GM19239 (cell line): ENCODE results near the gene NRXN3.
"Not testable (repeated sequence)": the region's sequence is repeated elsewhere in the genome, so short reads cannot be mapped to it uniquely, and the experiment has no call there.

Experiments
- DNase-seq: peaks from one replicate; pipeline ENCODE4 v3.0.0; 2011; ENCODE audit warnings: low spot score; ENCODE audit not compliant: insufficient read length
- FAIRE-seq: peaks from 2 replicates; lab custom pipeline; 2011; peaks lifted over from hg19 to GRCh38; lab: Jason Lieb, UNC

Gene NRXN3

GRCh38 chr14:79064214-79064613 is 894.0 kb downstream of the NRXN3 start:
- FAIRE-seq (no peak), DNase-seq (no peak)

GRCh38 chr14:79074510-79074909 is 904.3 kb downstream of the NRXN3 start:
- FAIRE-seq (no peak), DNase-seq (no peak)

DNA sequence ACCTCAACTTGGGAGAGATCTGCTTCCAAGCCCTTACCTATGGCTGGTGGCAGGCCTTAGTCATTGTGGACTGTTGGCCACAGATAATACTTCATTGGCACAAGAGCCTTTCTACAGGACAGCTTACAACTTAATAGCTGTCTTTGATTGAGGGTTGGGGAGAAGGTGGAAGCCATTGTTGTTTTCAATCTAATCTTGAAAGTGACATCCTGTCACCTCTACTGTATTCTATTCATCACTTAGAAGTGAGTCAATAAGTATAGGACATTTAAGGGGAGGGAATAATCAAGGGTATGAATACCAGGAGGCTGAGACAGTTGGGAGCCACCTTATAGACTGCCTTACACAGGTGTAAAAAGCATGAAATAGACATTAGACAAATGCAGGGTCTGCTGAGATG is 906.3 kb downstream of the NRXN3 start:
- DNase-seq = no peak
- no peak for FAIRE-seq

- DNase-seq (no peak), FAIRE-seq (no peak)
Measured at GRCh38 chr14:79077096-79077495, 906.9 kb downstream of the NRXN3 start.

DNA sequence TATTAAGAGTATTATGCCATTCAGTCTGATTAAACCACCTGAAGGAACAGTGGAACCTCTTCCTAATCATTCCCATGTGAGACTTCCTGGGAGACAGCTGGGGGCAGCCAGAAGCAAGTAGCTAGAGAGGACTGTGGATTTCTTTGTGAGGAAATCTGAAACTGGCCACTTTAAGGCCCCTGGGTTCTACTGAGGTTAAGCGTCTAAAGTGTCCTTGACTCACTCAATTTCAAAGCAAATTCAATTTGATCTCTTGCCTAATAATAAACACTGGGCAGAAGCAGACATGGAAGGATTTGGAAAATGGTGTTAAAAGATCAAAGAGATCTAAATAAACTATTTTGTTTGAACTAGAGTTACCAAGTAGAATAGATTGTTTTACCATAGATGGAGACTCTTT is 909.9 kb downstream of the NRXN3 start:
- FAIRE-seq = no peak
- DNase-seq = no peak

- no peak for DNase-seq
- no peak for FAIRE-seq
Measured at GRCh38 chr14:79082883-79083282, 912.7 kb downstream of the NRXN3 start.

DNA sequence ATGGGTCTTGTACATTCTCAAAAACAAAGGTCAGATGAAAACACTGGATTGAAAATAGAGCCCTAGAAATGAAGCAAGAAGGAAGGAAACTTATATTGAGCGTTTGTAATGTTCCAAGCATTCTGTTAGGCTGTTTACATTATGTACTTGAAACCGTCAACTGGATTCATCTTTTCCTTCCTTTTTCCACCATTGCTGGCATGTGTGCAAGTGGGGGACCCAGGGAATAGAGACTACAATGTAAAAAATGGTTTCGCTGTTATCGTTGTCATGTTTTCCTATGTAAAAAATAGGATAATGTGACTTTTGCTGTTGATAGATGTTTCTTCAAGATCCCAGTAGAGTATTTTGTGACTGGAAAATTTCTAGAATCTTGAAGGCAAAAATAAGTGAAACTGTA is 913.2 kb downstream of the NRXN3 start:
- FAIRE-seq = no peak

DNA sequence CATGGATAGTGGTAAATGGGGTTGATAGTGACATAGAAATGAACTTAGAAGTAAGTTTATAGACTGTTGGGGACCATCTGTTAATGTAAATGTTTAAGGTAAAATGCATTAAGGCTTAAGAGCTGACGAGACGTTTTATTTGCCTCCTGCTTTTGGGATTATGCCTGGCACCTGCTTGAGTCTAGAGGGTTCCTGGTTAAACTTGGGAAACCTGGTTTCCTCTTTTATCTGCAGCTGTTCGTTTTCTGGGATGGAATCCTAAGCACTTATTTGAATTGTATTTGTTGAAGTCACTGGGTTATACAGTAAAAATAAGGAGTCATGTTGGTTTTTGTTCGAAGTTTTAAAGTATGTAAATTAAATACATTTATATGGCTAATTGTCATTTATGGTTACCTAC is 914.7 kb downstream of the NRXN3 start:
- DNase-seq (no peak), FAIRE-seq (no peak)

More for the DNA sequence above, 913.2 kb downstream of the NRXN3 start:
- DNase-seq = no peak

- DNase-seq = no peak
- FAIRE-seq = no peak
Measured at GRCh38 chr14:79089576-79089975, 919.4 kb downstream of the NRXN3 start.

GRCh38 chr14:79090641-79091180 is 920.5 kb downstream of the NRXN3 start:
- DNase-seq = no peak
- no peak for FAIRE-seq

GRCh38 chr14:79091381-79091963 is 921.3 kb downstream of the NRXN3 start:
- FAIRE-seq = no peak
- no peak for DNase-seq

DNA sequence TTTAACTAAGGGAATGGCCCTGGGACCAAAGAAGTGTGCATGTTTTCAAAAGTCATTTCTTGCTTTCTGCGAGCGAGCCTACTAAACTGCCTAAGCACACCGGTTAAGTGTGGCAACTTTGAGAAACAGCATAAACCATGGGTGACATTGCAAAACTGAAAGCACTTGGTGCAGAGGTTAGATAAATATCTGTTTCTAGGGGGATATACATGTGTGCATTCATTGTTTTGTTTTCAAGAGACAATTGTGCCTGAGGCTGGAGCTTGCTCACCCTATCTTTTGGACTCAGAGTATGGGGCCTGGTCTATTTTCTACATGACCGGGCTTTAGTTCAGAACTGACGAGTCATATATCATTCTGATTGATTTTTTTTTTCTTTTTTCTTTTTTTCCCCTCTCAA is 923.4 kb downstream of the NRXN3 start:
- DNase-seq (no peak), FAIRE-seq (no peak)

- DNase-seq (no peak), FAIRE-seq (no peak)
Measured at GRCh38 chr14:79094951-79095350, 924.8 kb downstream of the NRXN3 start.

GRCh38 chr14:79096811-79097210 is 926.6 kb downstream of the NRXN3 start:
- FAIRE-seq = no peak
- DNase-seq = no peak

- DNase-seq (no peak), FAIRE-seq (no peak)
Measured at GRCh38 chr14:79098324-79098723, 928.2 kb downstream of the NRXN3 start.

DNA sequence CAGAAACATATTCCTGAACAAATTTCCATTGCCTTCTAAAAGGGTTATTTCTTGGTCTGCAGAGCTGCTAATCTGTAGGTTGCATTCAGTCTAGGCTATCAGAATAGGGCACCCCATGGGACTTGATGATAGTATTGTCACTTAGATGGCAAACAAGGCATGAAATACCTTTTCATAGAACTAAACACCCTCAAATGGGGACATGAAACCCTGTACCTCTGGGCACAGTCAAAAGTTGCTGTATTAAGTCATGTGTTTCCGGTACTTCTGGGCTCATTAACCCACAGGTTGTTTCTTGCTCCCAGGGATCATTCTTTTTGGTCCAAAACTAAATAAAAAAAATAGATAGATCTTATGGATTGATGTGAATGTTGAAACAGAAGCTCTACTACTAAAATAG is 930.4 kb downstream of the NRXN3 start:
- FAIRE-seq = no peak

GRCh38 chr14:79101388-79101787 is 931.2 kb downstream of the NRXN3 start:
- FAIRE-seq = no peak
- no peak for DNase-seq

More for the DNA sequence above, 930.4 kb downstream of the NRXN3 start:
- no peak for DNase-seq

- FAIRE-seq (no peak), DNase-seq (no peak)
Measured at GRCh38 chr14:79103764-79104163, 933.6 kb downstream of the NRXN3 start.

- not testable (repeated sequence) for DNase-seq, FAIRE-seq
Measured at GRCh38 chr14:79110564-79110963, 940.4 kb downstream of the NRXN3 start.

DNA sequence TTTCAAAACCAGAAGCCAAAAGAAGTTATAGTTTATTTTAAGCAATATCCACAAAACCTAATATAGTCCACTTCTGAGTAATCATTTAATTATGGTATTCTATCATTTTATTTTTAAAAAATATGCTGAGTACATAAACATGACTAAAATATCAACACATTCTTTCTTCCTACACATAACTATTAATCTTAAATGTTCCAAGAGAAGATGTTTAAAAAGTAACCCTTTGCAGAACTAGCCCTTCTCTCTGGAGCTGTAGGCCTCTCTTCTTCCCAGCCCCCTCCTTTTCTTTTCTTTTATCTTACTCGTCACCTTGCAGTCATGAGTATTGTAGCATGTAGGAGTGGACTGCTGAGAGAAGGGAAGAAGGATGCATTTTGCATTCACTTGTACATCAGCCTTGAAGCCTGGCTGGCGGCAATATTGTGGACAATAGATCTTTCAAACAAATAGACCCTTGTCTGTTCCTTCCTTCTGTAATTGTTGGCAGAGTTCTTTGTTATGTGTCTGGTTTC is 941.9 kb downstream of the NRXN3 start:
- FAIRE-seq = no peak
- no peak for DNase-seq

DNA sequence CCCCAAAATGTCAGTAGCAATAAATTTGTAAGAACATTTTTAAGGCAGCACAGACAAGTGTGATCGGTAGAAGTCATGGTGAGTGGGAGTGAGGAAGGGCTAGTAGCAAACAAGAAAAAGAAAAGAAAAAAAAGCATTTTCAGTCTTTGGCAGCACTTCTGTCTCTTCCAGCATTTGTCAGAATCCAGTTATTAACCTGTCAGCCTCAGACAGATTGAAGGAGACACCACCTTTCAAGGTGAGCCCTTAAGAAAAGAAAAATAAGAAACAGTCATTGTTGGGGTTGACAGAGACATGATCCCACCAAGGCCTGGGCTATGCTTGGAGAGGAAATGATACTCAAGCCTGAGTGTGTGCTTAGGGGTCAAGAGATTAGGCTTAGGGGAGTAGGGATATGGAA is 947.4 kb downstream of the NRXN3 start:
- DNase-seq (no peak), FAIRE-seq (no peak)

DNA sequence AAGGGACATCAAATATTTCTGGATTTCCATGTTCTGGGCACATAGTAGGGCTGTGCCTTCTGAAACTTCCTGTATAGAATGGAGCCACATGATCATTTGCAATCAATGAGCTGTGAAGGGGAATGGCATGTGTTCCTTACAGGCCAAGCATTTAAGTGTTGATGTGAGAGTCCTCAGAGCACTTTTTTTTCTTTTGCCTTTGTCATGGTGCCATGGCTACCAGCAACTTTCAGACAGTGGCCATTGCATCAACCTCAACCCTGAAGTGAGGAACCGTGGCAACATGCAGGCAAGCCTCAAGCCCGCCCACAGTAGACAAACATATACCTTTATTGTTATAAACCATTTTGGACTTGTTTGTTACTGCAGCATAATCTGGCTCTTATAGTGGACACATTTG is 948.1 kb downstream of the NRXN3 start:
- DNase-seq = no peak
- FAIRE-seq = no peak
